HG03342 (cell line): ENCODE results near the gene TNPO2.

Experiments used
- ATAC-seq: cut with Tn5 transposase; IDR thresholded peaks from one replicate; pipeline ENCODE4 v1.9.1; 2021; ENCODE audit warnings: mild to moderate bottlenecking, moderate library complexity; ENCODE audit not compliant: unreplicated experiment

TNPO2 gene

DNA sequence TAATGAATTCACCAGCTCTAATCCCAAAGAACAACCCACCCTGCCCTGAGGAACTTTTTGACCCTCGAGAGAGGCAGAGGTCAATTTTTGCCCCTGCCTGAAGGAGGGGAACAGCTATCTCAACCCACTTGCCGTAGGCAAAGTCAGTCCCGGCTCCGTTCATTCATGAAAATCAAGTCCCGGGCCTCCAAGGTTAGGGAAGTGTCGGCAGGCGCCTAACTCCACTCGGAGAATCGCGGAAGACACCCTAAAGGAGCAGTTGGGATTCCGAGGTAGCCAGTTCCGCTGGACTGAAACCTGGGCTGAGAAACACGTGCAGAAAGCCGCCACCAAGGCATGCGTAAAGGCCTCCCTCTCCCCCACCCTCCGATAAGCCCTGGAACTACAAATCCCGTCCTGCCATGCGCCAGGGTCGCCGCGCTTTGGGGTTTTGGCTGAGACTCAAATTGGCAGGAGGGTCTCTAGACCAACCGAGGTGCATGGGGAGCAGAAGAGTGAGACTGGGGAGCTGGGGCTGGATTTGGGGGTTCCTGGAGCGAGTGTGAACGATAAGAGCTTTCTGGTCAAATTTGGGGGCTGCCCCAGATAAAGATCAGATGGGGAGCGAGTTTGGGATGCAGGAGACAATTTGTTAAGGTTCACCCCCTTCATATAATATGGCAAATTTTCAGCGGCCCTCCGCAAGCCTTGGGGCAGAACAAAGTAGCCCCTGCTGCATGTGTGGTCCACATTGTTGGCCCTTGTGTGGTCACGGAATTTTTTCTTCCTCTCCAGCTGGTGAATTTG, at the start of gene TNPO2:
Gene TNPO2 (minus strand): TSS at position 292 of the 786 bp plus-strand sequence. CDS start 2,955 bp downstream, outside the sequence.
- ATAC-seq: no peak

- ATAC-seq: no peak
These were observed 48.6 kb upstream of the TNPO2 start for GRCh38 chr19:12772323-12772722.

- no peak for ATAC-seq
These were observed 47.2 kb upstream of the TNPO2 start for GRCh38 chr19:12770922-12771321.

GRCh38 chr19:12769689-12770088, 46.0 kb upstream of the TNPO2 start:
- ATAC-seq: no peak

GRCh38 chr19:12767666-12768065, 43.9 kb upstream of the TNPO2 start:
- ATAC-seq: no peak

GRCh38 chr19:12767150-12767549, 43.4 kb upstream of the TNPO2 start:
- no peak for ATAC-seq

DNA sequence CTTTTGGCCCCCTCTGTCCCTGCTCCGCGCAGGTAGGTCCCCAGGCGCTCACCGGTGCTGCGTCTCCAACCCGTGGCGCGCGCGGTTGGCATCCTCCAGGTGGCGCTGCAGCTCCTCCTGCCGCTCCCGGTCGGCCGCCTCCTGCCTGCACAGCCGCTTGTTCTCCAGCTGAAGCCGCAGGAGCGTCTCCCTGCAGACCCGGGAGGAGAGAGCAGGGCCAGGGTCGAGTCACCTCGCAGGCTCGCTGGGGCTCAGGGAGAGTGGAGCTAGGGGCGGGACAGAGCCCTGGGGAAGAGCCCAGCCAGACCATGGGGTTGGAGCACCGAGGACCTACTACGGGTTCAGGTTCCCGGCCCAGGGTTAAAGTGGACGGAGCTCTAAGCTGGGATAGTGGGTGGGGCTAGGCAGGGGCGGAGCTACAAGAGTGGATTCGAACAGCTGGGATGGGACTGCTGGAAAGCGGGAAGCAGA, 42.4 kb upstream of the TNPO2 start:
- ATAC-seq: no peak

GRCh38 chr19:12764698-12765097, 41.0 kb upstream of the TNPO2 start:
- no peak for ATAC-seq

DNA sequence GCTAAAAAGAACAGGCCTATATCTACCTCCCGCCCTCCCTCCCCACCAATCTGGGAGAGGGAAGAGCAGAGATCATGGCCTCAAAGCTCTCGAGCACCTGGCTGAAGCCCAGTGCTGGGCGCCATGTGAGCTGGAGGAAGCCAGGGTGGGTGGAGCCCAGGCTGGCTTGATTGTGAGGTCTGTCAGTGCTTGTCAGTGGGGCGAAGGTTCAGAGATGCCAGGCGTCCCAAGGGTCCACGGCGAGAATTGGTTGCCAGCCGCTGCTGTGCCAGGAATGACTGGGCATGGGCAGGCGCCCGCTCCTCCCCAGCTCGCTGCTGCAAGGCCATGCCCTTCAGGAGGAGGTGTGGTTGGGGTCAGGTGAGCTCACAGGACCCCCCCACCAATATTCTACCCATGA, 39.4 kb upstream of the TNPO2 start:
- ATAC-seq: no peak

- ATAC-seq: no peak
These were observed 36.0 kb upstream of the TNPO2 start for GRCh38 chr19:12759686-12760085.

- no peak for ATAC-seq
These were observed 34.0 kb upstream of the TNPO2 start for GRCh38 chr19:12757544-12758274.

GRCh38 chr19:12756150-12756883, 32.6 kb upstream of the TNPO2 start:
- ATAC-seq: no peak

GRCh38 chr19:12754465-12755196, 30.9 kb upstream of the TNPO2 start:
- ATAC-seq: no peak

GRCh38 chr19:12752056-12752781, 28.5 kb upstream of the TNPO2 start:
- ATAC-seq: no peak

DNA sequence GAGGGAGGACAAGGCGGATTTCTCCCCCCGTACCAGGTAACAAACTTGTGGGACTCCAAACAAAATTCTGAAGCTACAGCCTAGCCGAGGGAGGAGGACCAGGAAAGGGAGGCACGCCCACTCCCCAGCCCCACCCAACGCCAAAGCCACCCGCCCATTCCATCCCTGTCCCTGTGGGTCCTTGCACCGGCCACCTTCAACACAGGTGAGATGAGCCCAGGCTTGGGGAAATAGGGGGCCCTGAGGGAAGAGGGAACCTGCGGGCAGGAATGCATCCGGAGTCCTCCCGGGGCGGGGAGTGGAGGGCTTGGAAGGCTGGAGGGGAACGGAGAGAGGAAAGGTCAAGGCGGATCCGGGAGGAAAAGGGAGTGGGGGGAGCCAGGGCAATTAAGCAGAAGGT, 27.9 kb upstream of the TNPO2 start, which contains the start of gene BEST2:
Gene BEST2 (plus strand): TSS at position 157 of the 400 bp plus-strand sequence. CDS start 802 bp downstream, outside the sequence.
- ATAC-seq: no peak

DNA sequence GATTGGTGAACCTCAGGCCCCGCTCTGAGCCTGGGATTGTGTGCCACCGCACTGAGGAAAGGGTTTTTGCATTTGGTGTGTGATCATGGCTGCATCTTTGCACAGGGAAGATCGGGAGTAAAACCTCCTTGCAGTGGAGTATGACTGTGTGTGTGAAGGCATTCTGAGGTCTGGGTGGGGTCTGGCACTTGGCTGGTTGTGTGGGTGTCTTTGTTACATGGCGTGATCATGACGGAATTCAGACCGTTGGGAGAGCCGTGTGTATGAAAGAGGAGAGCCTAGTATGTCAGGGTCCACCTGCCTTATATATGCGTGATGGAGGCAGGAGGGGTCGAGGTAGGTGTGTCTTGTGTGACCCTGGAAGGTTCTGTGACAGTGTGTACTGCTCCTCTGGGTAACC, 27.1 kb upstream of the TNPO2 start:
- no peak for ATAC-seq

- no peak for ATAC-seq
These were observed 26.3 kb upstream of the TNPO2 start for GRCh38 chr19:12749938-12750521.

DNA sequence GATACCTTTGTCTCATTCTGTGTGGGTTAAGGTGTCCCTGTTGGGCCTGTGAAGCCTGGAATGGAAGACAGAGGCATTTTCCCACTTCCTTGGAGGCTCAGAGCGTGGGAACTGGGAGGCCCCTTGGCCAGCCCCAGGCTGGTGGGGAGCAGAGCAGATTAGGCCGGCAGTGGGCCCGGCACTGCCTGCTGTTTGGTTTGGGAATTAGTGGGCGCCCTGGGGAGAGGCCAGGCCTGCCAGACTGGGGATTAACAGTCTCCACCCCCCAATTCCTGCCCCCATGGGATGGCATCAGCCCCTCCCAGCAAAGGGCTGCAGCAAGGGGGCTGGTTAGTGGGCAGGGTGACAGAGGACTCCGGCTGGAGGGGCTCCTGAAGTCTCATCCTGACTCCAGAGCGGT, 24.8 kb upstream of the TNPO2 start:
- ATAC-seq: no peak

GRCh38 chr19:12745166-12745897, 21.6 kb upstream of the TNPO2 start:
- ATAC-seq: no peak
